HEK293 (cell line): ENCODE results near the gene MDM2.

ENCODE experiments used
- CTCF ChIA-PET: fragments of 350-600 bp; formaldehyde crosslinking; extraction: SDS; loops from one replicate; lab custom pipeline; 2021; ENCODE audit warnings: antibody characterized with exemption; lab: Yijun Ruan, JAX
- POLR2A ChIA-PET: fragments of 300-600 bp; formaldehyde crosslinking; extraction: SDS; loops from one replicate; lab custom pipeline; 2020; ENCODE audit warnings: antibody characterized with exemption, inconsistent platforms; lab: Yijun Ruan, JAX
- H3K27ac ChIP-seq: fragments of 200-500 bp; sonication (Bioruptor generic); 2 replicates; pipeline ENCODE4 v1.5.1; 2014; ENCODE audit warnings: low read depth, low read length, control low read depth, inconsistent platforms; ENCODE audit errors: extremely low read depth
- H3K36me3 ChIP-seq, 2 experiments: fragments of 200-500 bp in 1 of 2; sonication (Bioruptor generic) in 1 of 2; 1 replicate in 1 of 2; 2 replicates in 1 of 2; pipeline ENCODE4 v1.5.1; 2014 to 2017; ENCODE audit warnings: inconsistent platforms in 2 of 2, low read length in 2 of 2; ENCODE audit not compliant: control insufficient read depth in 2 of 2, insufficient read depth in 1 of 2
- H3K4me1 ChIP-seq: fragments of 200-500 bp; sonication (Bioruptor generic); 2 replicates; pipeline ENCODE4 v1.5.1; 2014; ENCODE audit warnings: mild to moderate bottlenecking, low read length, inconsistent platforms; ENCODE audit not compliant: control insufficient read depth, insufficient read depth
- H3K4me3 ChIP-seq: 2 replicates; pipeline ENCODE4 v1.5.1; 2011; ENCODE audit warnings: low read depth, mild to moderate bottlenecking, control low read depth, low read length, moderate library complexity
- H3K9me3 ChIP-seq: fragments of 200-500 bp; sonication (Bioruptor generic); 2 replicates; pipeline ENCODE4 v1.5.1; 2014; ENCODE audit warnings: low read depth, low read length, inconsistent platforms; ENCODE audit not compliant: control insufficient read depth, insufficient read depth
- HOXC10 ChIP-seq: sonication (generic); formaldehyde crosslinking; IDR thresholded peaks from 2 replicates; pipeline ENCODE4 v1.8.1; 2023; ENCODE audit warnings: mild to moderate bottlenecking, missing genetic modification reagents
- PRDM1 ChIP-seq: fragments of 450-650 bp; formaldehyde crosslinking; IDR thresholded peaks from 2 replicates; pipeline ENCODE4; 2016; ENCODE audit warnings: missing biosample characterization, missing genetic modification characterization
- PRDM6 ChIP-seq: fragments of 450-650 bp; formaldehyde crosslinking; IDR thresholded peaks from 2 replicates; pipeline ENCODE4 v1.5.1; 2017; ENCODE audit warnings: missing biosample characterization, missing genetic modification characterization
- SALL2 ChIP-seq: fragments of 450-650 bp; formaldehyde crosslinking; IDR thresholded peaks from 2 replicates; pipeline ENCODE4 v1.5.0; 2017; ENCODE audit warnings: missing biosample characterization, mild to moderate bottlenecking, missing genetic modification characterization, borderline replicate concordance
- ZFHX2 ChIP-seq: fragments of 450-650 bp; formaldehyde crosslinking; conservative IDR thresholded peaks from 2 replicates; pipeline ENCODE4 v1.5.1; 2016; ENCODE audit warnings: missing biosample characterization, missing genetic modification characterization
- ZNF248 ChIP-seq: fragments of 450-650 bp; formaldehyde crosslinking; IDR thresholded peaks from 2 replicates; pipeline ENCODE4 v1.5.1; 2017; ENCODE audit warnings: missing biosample characterization, missing genetic modification characterization
- ZNF449 ChIP-seq: fragments of 450-650 bp; formaldehyde crosslinking; IDR thresholded peaks from 2 replicates; pipeline ENCODE4 v1.5.1; 2017; ENCODE audit warnings: missing biosample characterization, mild to moderate bottlenecking, missing genetic modification characterization, moderate library complexity
- ZNF560 ChIP-seq: fragments of 450-650 bp; formaldehyde crosslinking; IDR thresholded peaks from 2 replicates; pipeline ENCODE4 v1.5.1; 2017; ENCODE audit warnings: missing biosample characterization, missing genetic modification characterization, borderline replicate concordance
- ZNF561 ChIP-seq: fragments of 450-650 bp; IDR thresholded peaks from 2 replicates; pipeline ENCODE4 v1.5.1; 2018; ENCODE audit warnings: missing biosample characterization, missing genetic modification characterization, borderline replicate concordance
- ZNF585B ChIP-seq: fragments of 450-650 bp; formaldehyde crosslinking; IDR thresholded peaks from 2 replicates; pipeline ENCODE4 v1.5.1; 2016; ENCODE audit warnings: missing biosample characterization, missing genetic modification characterization
- ZNF596 ChIP-seq: fragments of 450-650 bp; IDR thresholded peaks from 2 replicates; pipeline ENCODE4 v1.5.0; 2018; ENCODE audit warnings: missing biosample characterization, mild to moderate bottlenecking, missing genetic modification characterization, moderate library complexity
- ZNF623 ChIP-seq: fragments of 450-650 bp; formaldehyde crosslinking; IDR thresholded peaks from 2 replicates; pipeline ENCODE4 v1.5.1; 2016; ENCODE audit warnings: missing biosample characterization, missing genetic modification characterization
- ZNF626 ChIP-seq: fragments of 450-650 bp; sonication (Bioruptor Pico); formaldehyde crosslinking; IDR thresholded peaks from 2 replicates; pipeline ENCODE4 v1.5.1; 2018; ENCODE audit warnings: missing biosample characterization, missing genetic modification characterization, inconsistent platforms
- ZNF660 ChIP-seq: fragments of 450-650 bp; IDR thresholded peaks from 2 replicates; pipeline ENCODE4 v1.5.1; 2018; ENCODE audit warnings: missing biosample characterization, mild to moderate bottlenecking, missing genetic modification characterization
- TF ChIP-seq, protein P1 (sequence below): fragments of 450-650 bp; formaldehyde crosslinking; IDR thresholded peaks from 2 replicates; pipeline ENCODE4 v1.5.1; 2016; ENCODE audit warnings: missing biosample characterization, missing genetic modification characterization
- TF ChIP-seq, protein P2 (sequence below): fragments of 450-650 bp; formaldehyde crosslinking; IDR thresholded peaks from 2 replicates; pipeline ENCODE4 v1.5.1; 2016; ENCODE audit warnings: missing biosample characterization, missing genetic modification characterization

MDM2 gene

GRCh38 chr12:68814490-68815231 lies 6.7 kb downstream of the MDM2 start:
- H3K36me3 ChIP-seq: peaks cover 90 to 91% of the 10 kb centered on the region in 2 experiments
- no peak overlapping the region for H3K27ac ChIP-seq
- 0 out of 2 replicates have a peak, but pooled peaks cover 11% of the 10 kb centered on the region for H3K4me1 ChIP-seq
- POLR2A ChIA-PET: interaction anchor here (0.8 to 4.6 kb wide), 2 partner anchors 10 to 68 kb away, joined by 3 to 17 read pairs; partner anchors contain the start of gene SLC35E3
- H3K9me3 ChIP-seq: no peaks in the 10 kb centered on the region
- TF ChIP-seq, protein P1, sequence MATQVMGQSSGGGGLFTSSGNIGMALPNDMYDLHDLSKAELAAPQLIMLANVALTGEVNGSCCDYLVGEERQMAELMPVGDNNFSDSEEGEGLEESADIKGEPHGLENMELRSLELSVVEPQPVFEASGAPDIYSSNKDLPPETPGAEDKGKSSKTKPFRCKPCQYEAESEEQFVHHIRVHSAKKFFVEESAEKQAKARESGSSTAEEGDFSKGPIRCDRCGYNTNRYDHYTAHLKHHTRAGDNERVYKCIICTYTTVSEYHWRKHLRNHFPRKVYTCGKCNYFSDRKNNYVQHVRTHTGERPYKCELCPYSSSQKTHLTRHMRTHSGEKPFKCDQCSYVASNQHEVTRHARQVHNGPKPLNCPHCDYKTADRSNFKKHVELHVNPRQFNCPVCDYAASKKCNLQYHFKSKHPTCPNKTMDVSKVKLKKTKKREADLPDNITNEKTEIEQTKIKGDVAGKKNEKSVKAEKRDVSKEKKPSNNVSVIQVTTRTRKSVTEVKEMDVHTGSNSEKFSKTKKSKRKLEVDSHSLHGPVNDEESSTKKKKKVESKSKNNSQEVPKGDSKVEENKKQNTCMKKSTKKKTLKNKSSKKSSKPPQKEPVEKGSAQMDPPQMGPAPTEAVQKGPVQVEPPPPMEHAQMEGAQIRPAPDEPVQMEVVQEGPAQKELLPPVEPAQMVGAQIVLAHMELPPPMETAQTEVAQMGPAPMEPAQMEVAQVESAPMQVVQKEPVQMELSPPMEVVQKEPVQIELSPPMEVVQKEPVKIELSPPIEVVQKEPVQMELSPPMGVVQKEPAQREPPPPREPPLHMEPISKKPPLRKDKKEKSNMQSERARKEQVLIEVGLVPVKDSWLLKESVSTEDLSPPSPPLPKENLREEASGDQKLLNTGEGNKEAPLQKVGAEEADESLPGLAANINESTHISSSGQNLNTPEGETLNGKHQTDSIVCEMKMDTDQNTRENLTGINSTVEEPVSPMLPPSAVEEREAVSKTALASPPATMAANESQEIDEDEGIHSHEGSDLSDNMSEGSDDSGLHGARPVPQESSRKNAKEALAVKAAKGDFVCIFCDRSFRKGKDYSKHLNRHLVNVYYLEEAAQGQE: peak; percentile 88
- no peak for TF ChIP-seq ZNF561
- CTCF ChIA-PET: interaction anchor here (0.7 to 1.9 kb wide), 2 partner anchors 15 to 16 kb away, joined by 3 to 7 read pairs; no protein-coding TSS in a partner anchor
- H3K4me3 ChIP-seq: peak overlapping the region; percentile 15

GRCh38 chr12:68815232-68815927 lies 7.4 kb downstream of the MDM2 start:
- POLR2A ChIA-PET: interaction anchor here (0.8 to 4.6 kb wide), 3 partner anchors 7 to 69 kb away, joined by 3 to 24 read pairs (median 17); partner anchors contain the start of genes MDM2 and SLC35E3
- TF ChIP-seq, protein P2, sequence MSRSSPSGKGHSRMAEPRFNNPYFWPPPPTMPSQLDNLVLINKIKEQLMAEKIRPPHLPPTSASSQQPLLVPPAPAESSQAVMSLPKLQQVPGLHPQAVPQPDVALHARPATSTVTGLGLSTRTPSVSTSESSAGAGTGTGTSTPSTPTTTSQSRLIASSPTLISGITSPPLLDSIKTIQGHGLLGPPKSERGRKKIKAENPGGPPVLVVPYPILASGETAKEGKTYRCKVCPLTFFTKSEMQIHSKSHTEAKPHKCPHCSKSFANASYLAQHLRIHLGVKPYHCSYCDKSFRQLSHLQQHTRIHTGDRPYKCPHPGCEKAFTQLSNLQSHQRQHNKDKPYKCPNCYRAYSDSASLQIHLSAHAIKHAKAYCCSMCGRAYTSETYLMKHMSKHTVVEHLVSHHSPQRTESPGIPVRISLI (tag by site-specific recombination): peak; percentile 82; the same call in 1 of the 2 replicates
- TF ChIP-seq HOXC10 (no peak), PRDM1 (0 out of 2 replicates have a peak, but pooled peaks have one; percentile 20)
- Histone ChIP-seq H3K4me3 (peak overlapping the region; percentile 12), H3K9me3 (no peaks in the 10 kb centered on the region), H3K27ac (no peak overlapping the region), H3K36me3 (peaks cover 91 to 92% of the 10 kb centered on the region in 2 experiments), H3K4me1 (0 out of 2 replicates have a peak, but pooled peaks cover 11% of the 10 kb centered on the region)
- CTCF ChIA-PET: interaction anchor here (0.8 to 1.2 kb wide), 2 partner anchors 18 to 19 kb away, joined by 3 read pairs; no protein-coding TSS in a partner anchor

DNA sequence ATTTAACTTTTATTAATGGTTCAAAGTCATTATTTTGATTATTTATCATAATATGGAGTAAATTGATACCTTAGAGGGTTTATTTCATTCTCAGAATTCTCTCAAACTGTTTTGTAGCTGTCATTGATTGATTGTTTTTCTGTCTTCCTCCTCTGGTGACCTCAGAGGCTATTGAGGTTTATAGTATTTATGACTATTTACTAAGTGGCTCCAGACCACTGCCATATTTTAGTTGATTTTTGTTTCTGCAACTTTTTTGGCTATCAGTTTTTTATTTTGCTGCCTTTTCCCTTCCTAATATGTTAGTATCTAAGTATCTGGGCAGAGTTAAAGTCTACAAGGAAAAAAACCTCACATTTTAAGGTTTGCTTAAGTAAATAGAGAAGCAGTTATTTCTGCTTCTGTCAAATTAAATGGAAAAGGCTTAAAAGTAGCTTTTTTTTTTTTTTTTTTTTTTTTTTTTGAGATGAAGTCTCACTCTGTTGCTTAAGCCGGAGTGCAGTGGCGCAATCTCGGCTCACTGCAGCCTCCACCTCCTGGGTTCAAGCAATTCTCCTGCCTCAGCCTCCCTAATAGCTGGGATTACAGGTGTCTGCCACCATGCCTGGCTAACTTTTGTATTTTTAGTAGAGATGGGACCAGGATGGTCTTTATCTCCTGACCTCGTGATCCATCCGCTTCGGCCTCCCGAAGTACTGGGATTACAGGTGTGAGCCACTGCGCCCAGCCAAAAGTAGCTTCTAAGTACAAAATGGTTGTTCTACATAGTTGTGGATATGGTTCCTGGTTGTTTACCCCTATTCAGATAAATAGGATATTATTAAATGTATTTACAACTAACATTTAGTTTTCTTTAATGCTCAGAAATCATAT lies 8.2 kb downstream of the MDM2 start:
- ChIA-PET POLR2A (interaction anchor here (0.6 to 4.6 kb wide), 3 partner anchors 8 to 88 kb away, joined by 4 to 24 read pairs (median 17); partner anchors contain the start of genes MDM2 and SLC35E3), CTCF (interaction anchor here (0.8 to 2.7 kb wide), 3 partner anchors 14 to 19 kb away, joined by 3 to 16 read pairs (median 3); no protein-coding TSS in a partner anchor)
- H3K27ac ChIP-seq: no peak overlapping the region
- no peak overlapping the region for H3K4me3 ChIP-seq
- no peaks in the 10 kb centered on the region for H3K9me3 ChIP-seq
- peaks cover 93 to 94% of the 10 kb centered on the region in 2 experiments for H3K36me3 ChIP-seq
- 0 out of 2 replicates have a peak, but pooled peaks cover 11% of the 10 kb centered on the region for H3K4me1 ChIP-seq
- TF ChIP-seq ZFHX2 (tag by site-specific recombination): no peak
- TF ChIP-seq ZNF449 (tag by site-specific recombination): no peak
- peak; percentile 48 for TF ChIP-seq PRDM6 (tag by site-specific recombination)
- TF ChIP-seq ZNF560 (tag by site-specific recombination): no peak
- no peak for TF ChIP-seq ZNF596 (tag by site-specific recombination)
- peak; percentile 82 for TF ChIP-seq ZNF660 (tag by site-specific recombination)
- TF ChIP-seq ZNF626 (tag by site-specific recombination): no peak
- TF ChIP-seq ZNF248 (tag by site-specific recombination): no peak
- TF ChIP-seq, protein P2 (tag by site-specific recombination): peak; percentile 86
- no peak for TF ChIP-seq ZNF585B (tag by site-specific recombination)
- TF ChIP-seq SALL2 (tag by site-specific recombination): no peak
- no peak for TF ChIP-seq ZNF623 (tag by site-specific recombination)
